Measurements from ENCODE around the gene JAG2.

DNA sequence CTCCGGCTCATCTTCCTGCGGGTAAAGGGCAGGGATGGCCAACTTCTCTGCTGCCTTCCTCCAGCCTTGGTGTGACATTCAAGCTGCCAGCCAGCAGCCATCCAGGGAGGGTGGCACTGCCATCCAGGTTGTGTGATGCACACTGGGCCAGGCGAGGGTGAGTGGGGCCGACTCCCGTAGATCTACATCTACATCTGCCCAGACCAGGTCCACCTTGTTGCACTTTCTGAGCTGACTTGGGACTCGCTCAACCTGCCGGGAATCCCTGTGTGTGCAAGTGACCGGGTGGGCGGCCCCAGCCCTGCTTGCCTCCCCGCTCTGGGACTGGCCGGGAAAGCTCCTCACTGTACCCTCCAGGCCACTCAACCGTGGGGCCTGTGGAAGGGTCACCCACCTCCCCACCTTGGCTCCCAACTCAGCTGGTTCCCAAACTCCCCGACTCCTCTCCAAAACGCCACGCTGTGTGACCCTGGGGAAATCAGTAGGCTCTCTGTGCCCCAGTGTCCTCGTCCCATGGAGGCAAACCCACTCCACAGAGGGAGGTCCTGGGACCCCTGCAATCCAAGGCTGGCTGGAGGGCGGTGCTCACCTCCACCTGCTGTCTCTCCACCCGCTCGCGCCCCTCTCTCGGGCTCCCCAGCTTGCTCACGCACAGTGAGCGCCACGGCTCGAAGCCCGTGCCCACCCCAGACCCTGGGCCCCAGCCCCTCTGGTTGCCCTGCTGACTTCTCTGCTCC is 14.7 kb downstream of the JAG2 start:
- TF ChIP-seq, protein P1, sequence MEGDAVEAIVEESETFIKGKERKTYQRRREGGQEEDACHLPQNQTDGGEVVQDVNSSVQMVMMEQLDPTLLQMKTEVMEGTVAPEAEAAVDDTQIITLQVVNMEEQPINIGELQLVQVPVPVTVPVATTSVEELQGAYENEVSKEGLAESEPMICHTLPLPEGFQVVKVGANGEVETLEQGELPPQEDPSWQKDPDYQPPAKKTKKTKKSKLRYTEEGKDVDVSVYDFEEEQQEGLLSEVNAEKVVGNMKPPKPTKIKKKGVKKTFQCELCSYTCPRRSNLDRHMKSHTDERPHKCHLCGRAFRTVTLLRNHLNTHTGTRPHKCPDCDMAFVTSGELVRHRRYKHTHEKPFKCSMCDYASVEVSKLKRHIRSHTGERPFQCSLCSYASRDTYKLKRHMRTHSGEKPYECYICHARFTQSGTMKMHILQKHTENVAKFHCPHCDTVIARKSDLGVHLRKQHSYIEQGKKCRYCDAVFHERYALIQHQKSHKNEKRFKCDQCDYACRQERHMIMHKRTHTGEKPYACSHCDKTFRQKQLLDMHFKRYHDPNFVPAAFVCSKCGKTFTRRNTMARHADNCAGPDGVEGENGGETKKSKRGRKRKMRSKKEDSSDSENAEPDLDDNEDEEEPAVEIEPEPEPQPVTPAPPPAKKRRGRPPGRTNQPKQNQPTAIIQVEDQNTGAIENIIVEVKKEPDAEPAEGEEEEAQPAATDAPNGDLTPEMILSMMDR (IDR thresholded peaks at IDR 0.05), result no peak
- no peak for TF ChIP-seq POLR2A (IDR thresholded peaks at IDR 0.05)

Measured in testis (tissue), 2 donors.